GM18951 (cell line): Measurements from ENCODE around the gene PHKB.
"Not testable (repeated sequence)": the region's sequence is repeated elsewhere in the genome, so short reads cannot be mapped to it uniquely, and the experiment has no call there.

Experiments
- POLR2A ChIP-seq: IDR thresholded peaks from 4 replicates; pipeline ENCODE4 v1.6.1; 2011; ENCODE audit warnings: mild to moderate bottlenecking; ENCODE audit not compliant: insufficient read length, insufficient read depth; ENCODE audit errors: extremely low read depth
- in situ Hi-C: fragments of 300-500 bp; cut with MboI; formaldehyde crosslinking; loops from one replicate; pipeline ENCODE4 v1.12.0; 2022; ENCODE audit warnings: low sequenced_read_pairs, mixed read lengths, inconsistent platforms; ENCODE audit not compliant: unreplicated experiment

PHKB gene

GRCh38 chr16:47553853-47554564, 92.9 kb downstream of the PHKB start:
- no peak for TF ChIP-seq POLR2A
- in situ Hi-C loops = no loop called here

- in situ Hi-C loops = not testable (repeated sequence)
These were observed 93.5 kb downstream of the PHKB start for GRCh38 chr16:47554587-47554986.

GRCh38 chr16:47561286-47561685, 100.2 kb downstream of the PHKB start:
- TF ChIP-seq POLR2A = no peak
- in situ Hi-C loops = no loop called here

GRCh38 chr16:47562366-47562765, 101.2 kb downstream of the PHKB start:
- no peak for TF ChIP-seq POLR2A
- in situ Hi-C loops = no loop called here

- in situ Hi-C loops = no loop called here
- TF ChIP-seq POLR2A = no peak
These were observed 104.3 kb downstream of the PHKB start for GRCh38 chr16:47565454-47565853.

GRCh38 chr16:47567321-47567720, 106.2 kb downstream of the PHKB start:
- in situ Hi-C loops = no loop called here
- no peak for TF ChIP-seq POLR2A

GRCh38 chr16:47568351-47568750, 107.2 kb downstream of the PHKB start:
- in situ Hi-C loops = no loop called here
- no peak for TF ChIP-seq POLR2A

GRCh38 chr16:47571049-47571448, 109.9 kb downstream of the PHKB start:
- in situ Hi-C loops = no loop called here
- TF ChIP-seq POLR2A = no peak

GRCh38 chr16:47571711-47572110, 110.6 kb downstream of the PHKB start:
- in situ Hi-C loops = no loop called here
- TF ChIP-seq POLR2A = no peak

- in situ Hi-C loops = no loop called here
- TF ChIP-seq POLR2A = no peak
These were observed 113.2 kb downstream of the PHKB start for GRCh38 chr16:47574091-47575054.

- in situ Hi-C loops = no loop called here
- no peak for TF ChIP-seq POLR2A
These were observed 115.9 kb downstream of the PHKB start for GRCh38 chr16:47577029-47577428.

GRCh38 chr16:47578033-47578432, 116.9 kb downstream of the PHKB start:
- in situ Hi-C loops = no loop called here
- TF ChIP-seq POLR2A = no peak

GRCh38 chr16:47578573-47578972, 117.4 kb downstream of the PHKB start:
- in situ Hi-C loops = no loop called here
- no peak for TF ChIP-seq POLR2A

GRCh38 chr16:47581114-47581513, 120.0 kb downstream of the PHKB start:
- in situ Hi-C loops = no loop called here
- no peak for TF ChIP-seq POLR2A

GRCh38 chr16:47584464-47585225, 123.5 kb downstream of the PHKB start:
- no peak for TF ChIP-seq POLR2A
- in situ Hi-C loops = no loop called here
